ENCODE results near the gene AOPEP. TPM values are rescaled to one million over a fixed set of nuclear protein-coding genes. Genes with fewer than 3 reads are reported as not detected.
A peak's percentile ranks its signal among the peaks of the same experiment; 100 is the strongest.

The AOPEP gene
- total and polyA plus RNA-seq, 2 of the 13 experiments (the other 11 are each of a cell fraction or from before 2014, with no cell fraction given), result 22.2 to 41.6 TPM

- no peak for TF ChIP-seq ZNF570 (CRISPR knock-in tag; IDR thresholded peaks at IDR 0.05; ENCODE audit: borderline replicate concordance)
- no peak for TF ChIP-seq ZNF460 (CRISPR knock-in tag; IDR thresholded peaks at IDR 0.05; ENCODE audit: borderline replicate concordance)
Measured at GRCh38 chr9:94859891-94860290, 133.4 kb downstream of the AOPEP start (continued).

GRCh38 chr9:94860678-94861588 lies 134.4 kb downstream of the AOPEP start:
- Histone ChIP-seq H3K27me3 (ENCODE audit: control insufficient read depth in 1 of 2, insufficient read depth in 2 of 2, low read length in 2 of 2) (no peaks in the 10 kb centered on the region), H3K4me3 (replicated peaks in 1 of 3; ENCODE audit: insufficient read depth in 1 of 3, low read depth in 2 of 3, low read length in 3 of 3) (no peak overlapping the region), H3K79me2 (ENCODE audit: insufficient read depth, low read length) (no peaks in the 10 kb centered on the region), H4K20me1 (ENCODE audit: insufficient read depth, low read length) (no peaks in the 10 kb centered on the region), H3K9ac (ENCODE audit: insufficient read depth, low read depth, low read length) (no peak overlapping the region), H3K4me1 (ENCODE audit: insufficient read depth, low read length) (peaks cover 24% of the 10 kb centered on the region), H3K9me3 (ENCODE audit: low read length) (no peaks in the 10 kb centered on the region), H3K4me2 (ENCODE audit: low read depth, low read length) (no peak overlapping the region), H2AFZ (ENCODE audit: low read length) (no peak overlapping the region), H3K36me3 (replicated peaks in 1 of 2; ENCODE audit: control insufficient read depth in 1 of 2, insufficient read depth in 2 of 2, low read length in 2 of 2) (no peaks in the 10 kb centered on the region), H3K27ac (ENCODE audit: extremely low read length, insufficient read depth, low read length) (no peak overlapping the region)
- POLR2A ChIA-PET, result interaction anchor here (0.6 kb wide), 1 partner anchor 36 kb away, joined by 4 read pairs; no protein-coding TSS in a partner anchor
- no peak for DNase-seq (ENCODE audit: low spot score)
- in situ Hi-C loops (cut with HindIII; ENCODE audit: extremely low pct_ligation_motif_present, low pct_unique_long_range_greater_than_20kb), result no loop called here
- no TSS peak for BruUV-seq (replicated peaks)
- WGBS (ENCODE audit: low lambda C conversion rate), result 98% methylated on average over 9 of the region's 10 CpGs
- CTCF ChIA-PET (ENCODE audit: low intra/inter-chr PET ratio, low total read pairs), result no interaction called here
- no peak; the same call in 2 of the 3 replicates for ATAC-seq
- intact Hi-C loops (cut with micrococcal nuclease; ENCODE audit: unreplicated experiment), result no loop called here
- no peak for FAIRE-seq
- TF ChIP-seq ZNF318 (CRISPR knock-in tag; IDR thresholded peaks at IDR 0.05) (no peak), CEBPG (CRISPR knock-in tag; IDR thresholded peaks at IDR 0.05) (peak; percentile 41; the same call in 1 of the 2 replicates), RFX3 (CRISPR knock-in tag; IDR thresholded peaks at IDR 0.05) (peak; percentile 39; the same call in 1 of the 2 replicates), RARA (CRISPR knock-in tag; IDR thresholded peaks at IDR 0.05) (peak; percentile 32; the same call in 1 of the 2 replicates), CEBPB (IDR thresholded peaks at IDR 0.05; ENCODE audit: borderline replicate concordance, low read depth, low read length) (peak; percentile 42; the same call in 1 of the 2 replicates), PRDM15 (CRISPR knock-in tag; IDR thresholded peaks at IDR 0.05) (no peak), FOXA3 (CRISPR knock-in tag; IDR thresholded peaks at IDR 0.05) (peak; percentile 49; the same call in 1 of the 2 replicates)
